ENCODE measurements around the gene PMP22.

PMP22 gene

GRCh38 chr17:15194859-15195277, 70.3 kb downstream of the PMP22 start:
- TF ChIP-seq CTCF (IDR thresholded peaks at IDR 0.05) = no peak
- DNase-seq (ENCODE audit: low spot score) = no peak
- Histone ChIP-seq H3K4me3 (no peak overlapping the region), H3K27ac (no peak overlapping the region)

GRCh38 chr17:15185625-15185991, 79.5 kb downstream of the PMP22 start:
- H3K4me3 ChIP-seq = no peak overlapping the region
- DNase-seq (ENCODE audit: low spot score) = no peak
- no peak overlapping the region for H3K27ac ChIP-seq
- no peak for TF ChIP-seq CTCF (IDR thresholded peaks at IDR 0.05)

GRCh38 chr17:15184872-15185624, 80.1 kb downstream of the PMP22 start:
- no peak for DNase-seq (ENCODE audit: low spot score)
- no peak overlapping the region for H3K4me3 ChIP-seq
- H3K27ac ChIP-seq = no peak overlapping the region
- TF ChIP-seq CTCF (IDR thresholded peaks at IDR 0.05) = no peak

GRCh38 chr17:15181816-15182215, 83.3 kb downstream of the PMP22 start:
- no peak overlapping the region for H3K4me3 ChIP-seq
- TF ChIP-seq CTCF (IDR thresholded peaks at IDR 0.05) = no peak
- no peak for DNase-seq (ENCODE audit: low spot score)
- no peak overlapping the region for H3K27ac ChIP-seq

GRCh38 chr17:15181333-15181732, 83.8 kb downstream of the PMP22 start:
- H3K27ac ChIP-seq = no peak overlapping the region
- DNase-seq (ENCODE audit: low spot score) = no peak
- H3K4me3 ChIP-seq = no peak overlapping the region
- TF ChIP-seq CTCF (IDR thresholded peaks at IDR 0.05) = no peak

- no peak for DNase-seq (ENCODE audit: low spot score)
- H3K4me3 ChIP-seq = no peak overlapping the region
- no peak for TF ChIP-seq CTCF (IDR thresholded peaks at IDR 0.05)
- H3K27ac ChIP-seq = no peak overlapping the region
These were observed 85.0 kb downstream of the PMP22 start for GRCh38 chr17:15180121-15180561.

All from coronary artery (tissue), 2 donors.